ENCODE data around the gene CAMK1D. TPM values are rescaled to one million over a fixed set of nuclear protein-coding genes. Genes with fewer than 3 reads are reported as not detected.

CAMK1D gene
- total and polyA plus RNA-seq, 10 of the 15 experiments (the other 5 are each of a cell fraction or from before 2014, with no cell fraction given) = 2.1 to 35.5 (median 14.7) TPM

- POLR2A ChIA-PET = no interaction called here
- no peak for TF ChIP-seq CTCF (IDR thresholded peaks at IDR 0.05 in 2 of 3, conservative IDR thresholded peaks at IDR 0.05 in 1 of 3; ENCODE audit: control insufficient read depth in 2 of 3, extremely low read depth in 1 of 3, insufficient read depth in 1 of 3, low read depth in 3 of 3, low read length in 3 of 3)
- TF ChIP-seq ZBTB33 (IDR thresholded peaks at IDR 0.05) = no peak
- TF ChIP-seq STAT1 (conservative IDR thresholded peaks at IDR 0.05) = no peak
- no peak for TF ChIP-seq NFYB (IDR thresholded peaks at IDR 0.05; ENCODE audit: insufficient read depth, low read depth, low read length)
- no peak for TF ChIP-seq NR2C1 (IDR thresholded peaks at IDR 0.05)
- TF ChIP-seq MAX (IDR thresholded peaks at IDR 0.05; ENCODE audit: low read depth, low read length) = no peak
- TF ChIP-seq RELB (IDR thresholded peaks at IDR 0.05; ENCODE audit: low read depth) = no peak
- TF ChIP-seq CREM (IDR thresholded peaks at IDR 0.05; ENCODE audit: low read depth) = no peak
- no peak for TF ChIP-seq RELA (IDR thresholded peaks at IDR 0.05; ENCODE audit: borderline replicate concordance, partially characterized antibody)
- FAIRE-seq = no peak
These were observed 82.1 kb downstream of the CAMK1D start for GRCh38 chr10:12431151-12432101.

More at GRCh38 chr10:12431151-12432101, 82.1 kb downstream of the CAMK1D start:
- H2AFZ ChIP-seq (ENCODE audit: control insufficient read depth, low read depth, low read length) = no peak overlapping the region
- ATAC-seq = no peak
- no peak overlapping the region for H3K4me3 ChIP-seq
- no peak overlapping the region for H3K27ac ChIP-seq (ENCODE audit: control insufficient read depth, insufficient read depth)
- no peak overlapping the region for H3K4me2 ChIP-seq (ENCODE audit: control insufficient read depth, insufficient read depth)
- H3K9ac ChIP-seq (ENCODE audit: control insufficient read depth, insufficient read depth, low read length) = no peak overlapping the region
- H3K9me3 ChIP-seq (replicated peaks; ENCODE audit: control insufficient read depth, insufficient read depth, low read length) = no peaks in the 10 kb centered on the region
- SMC1A ChIA-PET (ENCODE audit: uncharacterized antibody, unreplicated experiment) = interaction anchor here (1.1 kb wide), 1 partner anchor 54 kb away, joined by 3 read pairs; no protein-coding TSS in a partner anchor
- CTCF ChIA-PET = interaction anchor here (1.1 kb wide), 2 partner anchors 45 to 225 kb away, joined by 3 read pairs; no protein-coding TSS in a partner anchor
- no peaks in the 10 kb centered on the region for H3K4me1 ChIP-seq (ENCODE audit: control insufficient read depth, insufficient read depth, low read length)
- RAD21 ChIA-PET (ENCODE audit: unreplicated experiment) = no interaction called here
- in situ Hi-C loops (cut with MboI) = no loop called here
- H4K20me1 ChIP-seq (ENCODE audit: control insufficient read depth, insufficient read depth) = no peaks in the 10 kb centered on the region; the same call in 1 of the 2 replicates
- intact Hi-C loops (cut with micrococcal nuclease; ENCODE audit: unreplicated experiment) = no loop called here
- no peaks in the 10 kb centered on the region for H3K36me3 ChIP-seq (ENCODE audit: control insufficient read depth in 2 of 2, insufficient read depth in 2 of 2, low read length in 1 of 2)
- whole genome bisulfite sequencing (ENCODE audit: insufficient coverage, insufficient replicate concordance, low lambda C conversion rate, missing lambda C conversion rate) = 90% methylated on average over 18 of the region's 18 CpGs
- no peaks in the 10 kb centered on the region for H3K27me3 ChIP-seq (replicated peaks in 1 of 2; ENCODE audit: control insufficient read depth in 2 of 2, insufficient read depth in 2 of 2, low read length in 1 of 2)
- no TSS peak for BruUV-seq (replicated peaks)
- no peaks in the 10 kb centered on the region; the same call in 1 of the 2 replicates for H3K79me2 ChIP-seq (ENCODE audit: control insufficient read depth, insufficient read depth, low read length)
- no peak for DNase-seq (ENCODE audit: low read depth, low spot score)

Measured in GM12878 (cell line).